Left colon (tissue), 2 donors: ENCODE measurements around the gene NDUFB2. TPM values are rescaled to one million over a fixed set of nuclear protein-coding genes. Genes with fewer than 3 reads are reported as not detected.
A peak's percentile ranks its signal among the peaks of the same experiment; 100 is the strongest.
"Not testable (repeated sequence)": the region's sequence is repeated elsewhere in the genome, so short reads cannot be mapped to it uniquely, and the experiment has no call there.

Experiments used
- ATAC-seq: fragments of 200-7000 bp; cut with Tn5 transposase; one replicate; pipeline ENCODE4 v1.9.1; 2020; ENCODE audit warnings: mild to moderate bottlenecking, moderate library complexity
- DNase-seq, 2 donors: peaks; one replicate each; pipeline ENCODE4 v3.0.0-alpha.2; 2020
- intact Hi-C, 2 donors: fragments of 100-400 bp; cut with DNase I in 1 of 2; cut with micrococcal nuclease in 1 of 2; formaldehyde crosslinking; loops; one replicate each; pipeline versions ENCODE4 v1.11.2 to v1.14.0; 2022; cut with DNase I, micrococcal nuclease
- total RNA-seq, 2 donors: library from RNA; stranded (reverse); fragmentation: NEBNext Ultra II Directional; extraction: Animal tissue kit (Norgen Biotek cat#: 25700); gene quantifications; one replicate each; pipeline ENCODE4 v1.2.1, GENCODE V29; 2021
- donor health status: DM: no; HTN: no; CAD: no.
- donor health status: DM: yes; HTN: yes; CAD: no.

NDUFB2 gene
- total RNA-seq, 2 donors from 2014 or later, result 274 to 319 TPM

- intact Hi-C loops, result no loop called here
- ATAC-seq, result no peak
- no peak for DNase-seq
Observed at GRCh38 chr7:140670343-140670935, 26.1 kb upstream of the NDUFB2 start.

- DNase-seq (no peak), ATAC-seq (no peak)
- intact Hi-C loops, result no loop called here
Observed at GRCh38 chr7:140671966-140672365, 24.5 kb upstream of the NDUFB2 start.

GRCh38 chr7:140672382-140673062 is 24.0 kb upstream of the NDUFB2 start, which contains the start of gene ADCK2:
TSS of gene ADCK2 (plus strand) at chr7:140672945. CDS start at chr7:140673331, 386 bp downstream.
- ATAC-seq (peak; percentile 68), DNase-seq (peak; percentile 61 to 79)
- intact Hi-C loops, result no loop called here

- DNase-seq, result peak; percentile 85 to 86
- intact Hi-C loops, result no loop called here
- ATAC-seq, result peak; percentile 82
Observed at GRCh38 chr7:140673063-140673773, 23.3 kb upstream of the NDUFB2 start.

GRCh38 chr7:140673774-140674155 is 22.7 kb upstream of the NDUFB2 start:
- intact Hi-C loops, result no loop called here
- ATAC-seq (peak; percentile 31), DNase-seq (no peak)

- intact Hi-C loops, result no loop called here
- ATAC-seq (peak; percentile 15), DNase-seq (peak; percentile 41 to 52)
Observed at GRCh38 chr7:140674356-140674800, 22.1 kb upstream of the NDUFB2 start.

GRCh38 chr7:140674899-140675701 is 21.4 kb upstream of the NDUFB2 start:
- intact Hi-C loops, result no loop called here

GRCh38 chr7:140675726-140676125 is 20.8 kb upstream of the NDUFB2 start:
- intact Hi-C loops, result no loop called here
- DNase-seq (peak in 1 of 2 donors; percentile 4), ATAC-seq (no peak)

More at GRCh38 chr7:140674899-140675701, 21.4 kb upstream of the NDUFB2 start:
- ATAC-seq (peak; percentile 10), DNase-seq (peak in 1 of 2 donors; percentile 20)

GRCh38 chr7:140676306-140676705 is 20.2 kb upstream of the NDUFB2 start:
- DNase-seq (peak; percentile 1 to 5), ATAC-seq (no peak)
- intact Hi-C loops, result no loop called here

- intact Hi-C loops, result not testable (repeated sequence)
Observed at GRCh38 chr7:140676956-140677355, 19.6 kb upstream of the NDUFB2 start.

GRCh38 chr7:140677496-140677895 is 19.0 kb upstream of the NDUFB2 start:
- intact Hi-C loops, result no loop called here
- ATAC-seq, result no peak
- DNase-seq, result peak in 1 of 2 donors; percentile 11

More at GRCh38 chr7:140676956-140677355, 19.6 kb upstream of the NDUFB2 start:
- DNase-seq, result peak in 1 of 2 donors; percentile 14
- not testable (repeated sequence) for ATAC-seq

- ATAC-seq (no peak), DNase-seq (peak in 1 of 2 donors; percentile 15)
- intact Hi-C loops, result no loop called here
Observed at GRCh38 chr7:140678081-140678815, 18.3 kb upstream of the NDUFB2 start.

- peak in 1 of 2 donors; percentile 1 for DNase-seq
- intact Hi-C loops, result no loop called here
- no peak for ATAC-seq
Observed at GRCh38 chr7:140678816-140679130, 17.7 kb upstream of the NDUFB2 start.

- DNase-seq (peak in 1 of 2 donors; percentile 2), ATAC-seq (no peak)
- intact Hi-C loops, result no loop called here
Observed at GRCh38 chr7:140679186-140679585, 17.3 kb upstream of the NDUFB2 start.

GRCh38 chr7:140680886-140681285 is 15.6 kb upstream of the NDUFB2 start:
- intact Hi-C loops, result no loop called here
- ATAC-seq (no peak), DNase-seq (no peak)

- intact Hi-C loops, result no loop called here
- ATAC-seq (no peak), DNase-seq (no peak)
Observed at GRCh38 chr7:140681766-140682165, 14.7 kb upstream of the NDUFB2 start.

GRCh38 chr7:140683657-140684056 is 12.9 kb upstream of the NDUFB2 start:
- DNase-seq, result no peak
- intact Hi-C loops, result no loop called here
- no peak for ATAC-seq
